ENCODE data around the gene TLNRD1.
A peak's percentile ranks its signal among the peaks of the same experiment; 100 is the strongest.

TLNRD1 gene

DNA sequence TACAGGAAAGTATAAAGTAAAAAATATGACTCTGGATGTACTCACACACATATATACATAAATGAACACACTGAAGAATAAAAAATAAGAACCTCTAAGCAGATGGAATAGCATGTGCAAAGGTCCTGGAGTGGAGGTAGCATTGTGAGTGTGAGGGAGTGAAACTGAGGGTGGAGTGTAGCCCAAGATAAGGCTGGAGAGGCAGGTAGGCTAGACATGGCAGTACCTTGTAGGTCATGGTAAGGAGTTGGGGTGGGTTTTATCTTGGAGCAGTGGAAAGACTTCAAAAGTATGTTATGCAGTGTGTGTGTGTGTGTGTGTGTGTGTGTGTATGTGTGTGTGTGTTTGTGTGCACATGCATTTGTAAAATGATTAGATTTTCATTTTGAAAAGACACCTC lies 49.5 kb downstream of the TLNRD1 start:
- in situ Hi-C loops (cut with HindIII; ENCODE audit: low sequenced_read_pairs), result no loop called here
- TF ChIP-seq, protein P1, sequence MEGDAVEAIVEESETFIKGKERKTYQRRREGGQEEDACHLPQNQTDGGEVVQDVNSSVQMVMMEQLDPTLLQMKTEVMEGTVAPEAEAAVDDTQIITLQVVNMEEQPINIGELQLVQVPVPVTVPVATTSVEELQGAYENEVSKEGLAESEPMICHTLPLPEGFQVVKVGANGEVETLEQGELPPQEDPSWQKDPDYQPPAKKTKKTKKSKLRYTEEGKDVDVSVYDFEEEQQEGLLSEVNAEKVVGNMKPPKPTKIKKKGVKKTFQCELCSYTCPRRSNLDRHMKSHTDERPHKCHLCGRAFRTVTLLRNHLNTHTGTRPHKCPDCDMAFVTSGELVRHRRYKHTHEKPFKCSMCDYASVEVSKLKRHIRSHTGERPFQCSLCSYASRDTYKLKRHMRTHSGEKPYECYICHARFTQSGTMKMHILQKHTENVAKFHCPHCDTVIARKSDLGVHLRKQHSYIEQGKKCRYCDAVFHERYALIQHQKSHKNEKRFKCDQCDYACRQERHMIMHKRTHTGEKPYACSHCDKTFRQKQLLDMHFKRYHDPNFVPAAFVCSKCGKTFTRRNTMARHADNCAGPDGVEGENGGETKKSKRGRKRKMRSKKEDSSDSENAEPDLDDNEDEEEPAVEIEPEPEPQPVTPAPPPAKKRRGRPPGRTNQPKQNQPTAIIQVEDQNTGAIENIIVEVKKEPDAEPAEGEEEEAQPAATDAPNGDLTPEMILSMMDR (IDR thresholded peaks at IDR 0.05; ENCODE audit: low read depth, low read length), result no peak
- no peak for DNase-seq (ENCODE audit: low read depth, low spot score)
- no peak overlapping the region for H3K4me3 ChIP-seq (ENCODE audit: low read depth, low read length)

DNA sequence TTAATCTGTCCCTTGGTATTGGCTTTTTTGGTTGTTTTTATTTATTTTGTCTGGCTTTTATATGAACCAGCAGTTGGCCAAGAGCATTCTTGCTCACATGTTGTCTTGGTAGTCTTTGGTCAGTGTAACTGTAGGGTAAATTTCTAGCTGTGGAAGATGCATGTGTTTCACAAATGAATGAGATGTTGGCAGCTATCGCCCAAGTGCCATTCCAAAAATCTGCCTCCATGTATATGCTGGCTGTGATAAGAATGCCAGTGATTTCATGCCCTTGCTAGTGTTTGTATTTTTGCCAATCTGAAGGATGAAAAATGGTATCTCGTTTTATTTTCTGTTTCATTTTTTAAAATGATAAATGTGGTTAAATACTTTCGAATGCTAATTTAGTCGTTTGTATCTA lies 50.1 kb downstream of the TLNRD1 start:
- no peak for DNase-seq (ENCODE audit: low read depth, low spot score)
- TF ChIP-seq, protein P1 (IDR thresholded peaks at IDR 0.05; ENCODE audit: low read depth, low read length), result no peak
- in situ Hi-C loops (cut with HindIII; ENCODE audit: low sequenced_read_pairs), result no loop called here
- no peak overlapping the region for H3K4me3 ChIP-seq (ENCODE audit: low read depth, low read length)

DNA sequence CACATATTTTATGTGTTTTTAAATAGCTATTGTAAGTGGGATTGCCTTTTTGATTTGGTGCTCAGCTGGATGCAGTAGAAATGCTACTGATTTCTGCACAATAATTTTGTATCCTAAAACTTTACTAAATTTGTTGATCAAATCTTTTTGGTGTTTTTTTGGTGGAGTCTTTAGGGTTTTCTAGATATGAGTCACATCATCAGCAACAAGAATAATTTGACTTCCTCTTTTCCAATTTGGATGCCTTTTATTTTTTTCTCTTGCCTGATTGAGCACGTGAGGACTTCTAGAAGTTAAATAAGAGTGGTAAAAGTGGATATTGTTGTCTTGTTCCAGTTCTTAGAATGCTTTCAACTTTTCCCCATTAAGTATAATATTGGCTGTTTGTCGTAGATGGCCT lies 51.3 kb downstream of the TLNRD1 start:
- in situ Hi-C loops (cut with HindIII; ENCODE audit: low sequenced_read_pairs), result no loop called here
- H3K4me3 ChIP-seq (ENCODE audit: low read depth, low read length), result no peak overlapping the region
- TF ChIP-seq, protein P1 (IDR thresholded peaks at IDR 0.05; ENCODE audit: low read depth, low read length), result no peak
- no peak for DNase-seq (ENCODE audit: low read depth, low spot score)

DNA sequence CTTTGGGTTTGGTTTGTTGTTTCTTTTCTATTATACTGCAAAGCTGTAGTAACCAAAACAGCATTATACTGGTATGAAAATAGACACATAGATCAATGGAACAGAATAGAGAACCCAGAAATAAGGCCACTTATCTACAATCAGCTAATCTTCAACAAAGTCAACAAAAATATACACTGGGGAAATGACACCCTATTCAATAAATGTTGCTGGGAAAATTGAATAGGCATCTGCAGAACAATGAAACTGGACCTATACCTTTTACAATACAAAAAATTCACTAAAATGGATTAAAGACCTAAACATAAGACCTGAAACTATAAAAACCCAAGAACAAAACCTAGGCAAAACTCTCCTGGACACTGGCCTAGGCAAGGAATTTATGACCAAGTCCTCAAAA lies 52.9 kb downstream of the TLNRD1 start:
- no peak overlapping the region for H3K4me3 ChIP-seq (ENCODE audit: low read depth, low read length)
- DNase-seq (ENCODE audit: low read depth, low spot score), result no peak
- TF ChIP-seq, protein P1 (IDR thresholded peaks at IDR 0.05; ENCODE audit: low read depth, low read length), result no peak
- in situ Hi-C loops (cut with HindIII; ENCODE audit: low sequenced_read_pairs), result no loop called here

DNA sequence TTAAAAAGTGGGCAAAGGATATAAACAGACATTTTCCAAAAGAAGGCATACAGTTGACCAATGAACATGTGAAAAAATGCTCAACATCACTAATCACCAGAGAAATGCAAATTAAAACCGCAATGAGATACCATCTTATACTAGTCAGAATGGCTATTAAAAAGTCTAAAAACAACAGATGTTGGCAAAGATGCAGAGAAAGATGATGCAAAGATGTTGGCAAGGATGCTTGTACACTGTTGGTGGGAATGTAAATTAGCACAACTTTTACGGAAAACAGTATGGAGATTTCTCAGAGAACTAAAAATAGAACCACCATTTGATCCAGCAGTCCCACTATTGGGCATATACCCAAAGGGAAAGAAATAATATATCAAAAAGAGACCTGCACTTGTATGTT lies 53.5 kb downstream of the TLNRD1 start:
- no peak overlapping the region for H3K4me3 ChIP-seq (ENCODE audit: low read depth, low read length)
- in situ Hi-C loops (cut with HindIII; ENCODE audit: low sequenced_read_pairs), result no loop called here
- peak; percentile 78 for DNase-seq (ENCODE audit: low read depth, low spot score)
- TF ChIP-seq, protein P1 (IDR thresholded peaks at IDR 0.05; ENCODE audit: low read depth, low read length), result no peak
